IgD-negative memory B cell (primary cell): ENCODE data around the gene SHKBP1. TPM values are rescaled to one million over a fixed set of nuclear protein-coding genes. Genes with fewer than 3 reads are reported as not detected.

Experiments used
- H3K27ac Mint-ChIP-seq, 3 donors: one replicate each; pipeline ENCODE4 v1.8.0; 2020 to 2022; ENCODE audit warnings: mild to moderate bottlenecking in 3 of 3, mixed read lengths in 3 of 3, moderate library complexity in 1 of 3
- H3K27me3 Mint-ChIP-seq: one replicate; pipeline ENCODE4 v1.8.0; 2021; ENCODE audit warnings: mixed read lengths
- H3K36me3 Mint-ChIP-seq: one replicate; pipeline ENCODE4 v1.8.0; 2020; ENCODE audit warnings: mild to moderate bottlenecking, mixed read lengths
- H3K4me1 Mint-ChIP-seq, 3 donors: one replicate each; pipeline ENCODE4 v1.8.0; 2020 to 2022; ENCODE audit warnings: mixed read lengths in 3 of 3, mild to moderate bottlenecking in 1 of 3
- H3K4me3 Mint-ChIP-seq, 4 donors: one replicate each; pipeline ENCODE4 v1.8.0; 2020 to 2022; ENCODE audit warnings: mild to moderate bottlenecking in 4 of 4, mixed read lengths in 4 of 4, moderate library complexity in 3 of 4
- H3K9me3 Mint-ChIP-seq, 3 donors: one replicate each; pipeline ENCODE4 v1.8.0; 2020 to 2021; ENCODE audit warnings: mixed read lengths in 3 of 3, mild to moderate bottlenecking in 1 of 3
- polyA plus RNA-seq: library from polyadenylated mRNA; unstranded; fragments of 300-500 nt; fragmentation: Illumina TruSeq; gene quantifications from one replicate; pipeline ENCODE4 v1.2.3, GENCODE V29; 2021

SHKBP1 gene
- polyA plus RNA-seq, 1 donor from 2014 or later, result 210 TPM

DNA sequence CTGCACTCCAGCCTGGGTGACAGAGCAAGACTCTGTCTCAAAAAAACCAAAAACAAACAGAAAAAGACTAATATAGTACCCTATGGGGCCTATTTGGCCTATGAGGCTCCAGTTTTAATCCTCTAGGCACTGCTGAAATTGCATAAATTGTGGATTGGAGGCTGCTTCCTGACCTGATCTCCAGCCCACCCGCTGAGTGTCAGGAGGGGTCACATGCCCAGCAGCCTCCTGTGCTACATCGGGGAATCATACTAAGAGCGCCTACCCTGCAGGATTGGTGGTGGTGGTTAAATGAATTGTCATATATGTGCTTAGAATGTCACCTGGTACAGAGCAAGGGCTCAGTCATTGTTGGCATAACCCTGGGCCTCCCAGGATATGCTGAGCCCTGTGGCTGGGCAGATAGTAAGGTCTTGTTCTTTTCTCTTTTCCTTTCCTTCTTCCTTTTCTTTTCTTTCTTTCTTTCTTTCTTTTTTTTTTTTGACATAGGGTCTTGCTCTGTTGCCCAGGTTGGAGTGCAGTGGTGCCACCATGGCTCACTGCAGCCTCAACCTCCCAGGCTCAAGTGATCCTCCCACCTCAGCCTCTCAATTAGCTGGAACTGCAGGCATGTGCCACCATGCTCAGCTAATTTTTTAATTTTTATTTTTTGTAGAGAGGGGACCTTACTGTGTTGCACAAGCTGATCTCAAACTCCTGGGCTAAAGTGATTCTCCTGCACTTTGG is 55.8 kb downstream of the SHKBP1 start:
- Mint-ChIP-seq H3K9me3 (no peaks in the 10 kb centered on the region), H3K27ac (no peak overlapping the region), H3K4me3 (no peak overlapping the region), H3K4me1 (peaks cover 0 to 5% (median 5%) of the 10 kb centered on the region in 3 donors), H3K36me3 (peaks cover 4% of the 10 kb centered on the region), H3K27me3 (peaks cover 8% of the 10 kb centered on the region)

DNA sequence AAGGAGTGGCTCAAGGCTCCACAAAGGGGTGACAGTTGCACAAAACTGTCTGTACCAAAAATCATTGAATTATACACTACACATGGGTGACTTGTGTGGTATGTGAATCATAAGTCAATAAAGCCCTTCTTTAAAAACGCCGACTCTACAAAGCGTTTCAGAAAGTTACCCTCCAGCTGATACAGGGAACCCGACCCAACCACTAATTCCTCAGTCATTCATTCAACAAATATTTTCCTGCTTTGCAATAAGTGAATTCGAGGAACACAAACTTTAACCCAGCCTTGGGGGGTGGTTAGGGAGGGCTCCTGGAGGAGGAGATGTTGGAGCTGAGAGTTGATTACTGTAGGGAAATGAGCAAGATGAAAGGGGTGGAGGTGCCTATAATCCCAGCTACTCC is 56.5 kb downstream of the SHKBP1 start:
- peaks cover 4% of the 10 kb centered on the region for H3K36me3 Mint-ChIP-seq
- H3K9me3 Mint-ChIP-seq, result no peaks in the 10 kb centered on the region
- H3K27me3 Mint-ChIP-seq, result peaks cover 8% of the 10 kb centered on the region
- peaks cover 0 to 5% (median 5%) of the 10 kb centered on the region in 3 donors for H3K4me1 Mint-ChIP-seq
- H3K4me3 Mint-ChIP-seq, result peak overlapping the region in 1 of 4 donors; percentile 57
- H3K27ac Mint-ChIP-seq, result no peak overlapping the region

DNA sequence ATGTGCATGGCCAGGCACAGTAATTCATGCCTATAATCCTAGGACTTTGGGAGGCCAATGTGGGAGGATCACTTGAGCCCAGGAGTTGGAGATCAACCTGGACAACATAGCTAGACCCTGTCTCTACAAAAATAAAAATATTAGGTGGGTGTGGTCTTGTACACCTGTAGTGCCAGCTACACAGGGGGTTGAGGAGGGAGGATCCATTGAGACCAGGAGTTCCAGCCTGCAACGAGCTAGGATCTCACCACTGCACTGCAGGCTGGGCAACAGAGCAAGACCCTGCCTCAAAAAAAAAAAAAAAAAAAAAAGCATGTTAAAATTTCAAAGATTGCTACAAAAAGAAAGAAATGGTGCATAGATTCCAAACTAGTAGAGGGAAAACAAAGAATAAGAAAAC is 61.7 kb downstream of the SHKBP1 start:
- Mint-ChIP-seq H3K27me3 (peaks cover 12% of the 10 kb centered on the region), H3K4me1 (peaks cover 0 to 13% (median 9%) of the 10 kb centered on the region in 3 donors), H3K27ac (no peak overlapping the region), H3K9me3 (no peaks in the 10 kb centered on the region), H3K4me3 (no peak overlapping the region), H3K36me3 (peaks cover 3% of the 10 kb centered on the region)

DNA sequence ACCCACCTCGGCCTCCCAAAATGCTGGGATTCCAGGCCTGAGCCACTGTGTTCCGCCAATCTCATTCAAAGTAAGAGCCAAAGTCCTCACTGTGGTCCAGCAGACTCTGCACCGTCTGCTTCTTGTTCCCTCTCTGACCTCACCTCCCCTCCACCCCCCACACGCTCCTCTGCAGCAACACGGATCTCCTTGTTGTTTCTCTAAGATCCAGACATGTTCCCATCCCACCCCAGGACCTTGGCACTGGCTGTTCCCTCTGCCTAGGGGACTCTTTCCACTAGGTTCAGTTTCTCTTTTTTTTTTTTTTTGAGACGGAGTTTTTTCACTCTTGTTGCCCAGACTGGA is 62.9 kb downstream of the SHKBP1 start:
- Mint-ChIP-seq H3K36me3 (peaks cover 4% of the 10 kb centered on the region), H3K9me3 (no peaks in the 10 kb centered on the region), H3K4me1 (peaks cover 0 to 9% (median 6%) of the 10 kb centered on the region in 3 donors), H3K4me3 (no peak overlapping the region), H3K27me3 (peaks cover 9% of the 10 kb centered on the region), H3K27ac (no peak overlapping the region)

DNA sequence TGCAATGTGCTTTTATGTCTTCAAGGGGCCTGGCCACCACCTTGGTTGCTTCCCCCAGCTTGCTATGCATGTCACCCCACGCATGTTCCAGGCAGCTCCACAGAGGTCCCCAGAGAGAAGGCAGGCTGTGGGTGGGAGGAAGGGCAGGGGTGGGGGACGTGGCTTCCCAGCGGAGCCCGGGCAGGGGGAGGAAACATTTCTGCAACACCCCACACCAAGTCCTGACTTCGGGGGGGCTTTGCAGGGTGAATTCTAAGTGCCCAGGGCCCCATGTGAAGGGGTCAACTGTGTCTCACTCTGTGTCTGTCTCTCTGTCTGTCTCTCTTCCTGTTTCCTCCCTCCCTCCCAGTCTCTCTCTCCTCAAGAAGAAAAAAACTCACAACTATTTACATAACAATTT is 64.1 kb downstream of the SHKBP1 start:
- Mint-ChIP-seq H3K4me1 (peaks cover 0 to 9% (median 7%) of the 10 kb centered on the region in 3 donors), H3K9me3 (no peaks in the 10 kb centered on the region), H3K36me3 (peaks cover 4% of the 10 kb centered on the region), H3K27me3 (peaks cover 8% of the 10 kb centered on the region), H3K27ac (no peak overlapping the region), H3K4me3 (no peak overlapping the region)

Other genes with a start within 250 kb of the SHKBP1 start
- gene C19orf47, start 228.5 kb upstream of the SHKBP1 start, polyA plus RNA-seq, result 8.8 TPM
- gene PLD3, start 228.2 kb upstream of the SHKBP1 start, polyA plus RNA-seq, result 53.5 TPM
- gene HIPK4, start 186.7 kb upstream of the SHKBP1 start, polyA plus RNA-seq, result 0.11 TPM
- 0.21 TPM for gene PRX, start 163.5 kb upstream of the SHKBP1 start, polyA plus RNA-seq
- 13.2 TPM for gene SERTAD1, start 150.9 kb upstream of the SHKBP1 start, polyA plus RNA-seq
- 29.2 TPM for gene SERTAD3, start 132.5 kb upstream of the SHKBP1 start, polyA plus RNA-seq
- gene BLVRB, start 111.1 kb upstream of the SHKBP1 start, polyA plus RNA-seq, result 35.9 TPM
- not detected for gene SPTBN4, start 109.9 kb upstream of the SHKBP1 start, polyA plus RNA-seq
- gene LTBP4, start 24.5 kb downstream of the SHKBP1 start, polyA plus RNA-seq, result 22.1 TPM
- 4.0 TPM for gene NUMBL, start 113.8 kb downstream of the SHKBP1 start, polyA plus RNA-seq
- gene COQ8B, start 140.0 kb downstream of the SHKBP1 start, polyA plus RNA-seq, result 24.2 TPM
- 8.8 TPM for gene ITPKC, start 140.2 kb downstream of the SHKBP1 start, polyA plus RNA-seq
- gene ACTMAP, start 173.6 kb downstream of the SHKBP1 start, polyA plus RNA-seq, result 4.9 TPM
- gene SNRPA, start 174.3 kb downstream of the SHKBP1 start, polyA plus RNA-seq, result 96.4 TPM
- not detected for gene MIA, start 198.6 kb downstream of the SHKBP1 start, polyA plus RNA-seq
- gene RAB4B, start 201.4 kb downstream of the SHKBP1 start, polyA plus RNA-seq, result 141 TPM
- gene EGLN2, start 222.3 kb downstream of the SHKBP1 start, polyA plus RNA-seq, result 181 TPM